Measurements from ENCODE around the gene KRTAP19-6. TPM values are rescaled to one million over a fixed set of nuclear protein-coding genes. Genes with fewer than 3 reads are reported as not detected.

The KRTAP19-6 gene
- total and polyA plus RNA-seq, 9 donors, result not detected

DNA sequence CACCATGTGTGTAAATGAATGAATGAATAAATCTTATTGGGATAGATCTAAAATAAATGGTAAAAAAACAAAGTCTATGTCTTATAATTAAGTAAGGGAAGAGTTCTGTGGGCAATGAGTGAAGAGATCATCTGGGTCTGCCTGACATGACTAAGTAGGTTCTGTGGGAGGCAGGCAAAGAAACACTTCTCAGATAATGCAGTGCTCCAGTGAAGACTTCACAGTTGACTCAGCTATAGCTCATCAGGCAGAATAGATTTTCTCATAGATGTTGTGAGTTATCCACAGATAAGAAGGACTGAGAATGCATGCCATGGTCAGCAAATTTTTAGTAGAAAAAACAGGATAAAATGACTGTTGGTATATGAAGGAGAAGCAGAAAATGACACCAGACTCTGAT is 36.1 kb upstream of the KRTAP19-6 start:
- Histone ChIP-seq H3K4me1 (ENCODE audit: insufficient read depth) (no peaks in the 10 kb centered on the region), H3K27ac (no peak overlapping the region), H3K27me3 (no peaks in the 10 kb centered on the region), H3K9me3 (no peaks in the 10 kb centered on the region), H3K36me3 (no peaks in the 10 kb centered on the region), H3K4me3 (no peak overlapping the region)
- intact Hi-C loops (cut with DNase I), result no loop called here
- no peak for DNase-seq
- TF ChIP-seq EP300 (IDR thresholded peaks at IDR 0.05), result no peak
- TF ChIP-seq, protein P1, sequence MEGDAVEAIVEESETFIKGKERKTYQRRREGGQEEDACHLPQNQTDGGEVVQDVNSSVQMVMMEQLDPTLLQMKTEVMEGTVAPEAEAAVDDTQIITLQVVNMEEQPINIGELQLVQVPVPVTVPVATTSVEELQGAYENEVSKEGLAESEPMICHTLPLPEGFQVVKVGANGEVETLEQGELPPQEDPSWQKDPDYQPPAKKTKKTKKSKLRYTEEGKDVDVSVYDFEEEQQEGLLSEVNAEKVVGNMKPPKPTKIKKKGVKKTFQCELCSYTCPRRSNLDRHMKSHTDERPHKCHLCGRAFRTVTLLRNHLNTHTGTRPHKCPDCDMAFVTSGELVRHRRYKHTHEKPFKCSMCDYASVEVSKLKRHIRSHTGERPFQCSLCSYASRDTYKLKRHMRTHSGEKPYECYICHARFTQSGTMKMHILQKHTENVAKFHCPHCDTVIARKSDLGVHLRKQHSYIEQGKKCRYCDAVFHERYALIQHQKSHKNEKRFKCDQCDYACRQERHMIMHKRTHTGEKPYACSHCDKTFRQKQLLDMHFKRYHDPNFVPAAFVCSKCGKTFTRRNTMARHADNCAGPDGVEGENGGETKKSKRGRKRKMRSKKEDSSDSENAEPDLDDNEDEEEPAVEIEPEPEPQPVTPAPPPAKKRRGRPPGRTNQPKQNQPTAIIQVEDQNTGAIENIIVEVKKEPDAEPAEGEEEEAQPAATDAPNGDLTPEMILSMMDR (IDR thresholded peaks at IDR 0.05), result no peak
- TF ChIP-seq POLR2A (IDR thresholded peaks at IDR 0.05), result no peak

DNA sequence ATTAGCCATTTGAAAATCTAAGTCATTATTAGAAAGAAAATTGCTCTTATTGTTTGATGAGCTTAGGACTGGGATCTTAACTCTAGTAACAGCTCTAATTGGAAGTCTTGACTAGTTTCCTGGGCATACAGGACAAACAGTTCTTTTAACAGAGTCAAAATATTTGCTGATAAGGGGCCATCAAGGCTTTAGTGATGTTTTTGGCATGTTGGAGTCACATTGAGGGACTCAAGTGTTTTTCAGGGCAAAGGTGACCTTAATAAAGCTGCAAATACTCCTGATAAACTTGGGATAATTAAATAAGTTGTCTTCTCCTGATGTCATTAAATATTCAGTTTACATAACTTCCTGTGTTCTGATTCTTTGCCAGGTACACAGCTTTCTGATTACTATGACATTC is 26.0 kb upstream of the KRTAP19-6 start:
- intact Hi-C loops (cut with DNase I), result no loop called here

DNA sequence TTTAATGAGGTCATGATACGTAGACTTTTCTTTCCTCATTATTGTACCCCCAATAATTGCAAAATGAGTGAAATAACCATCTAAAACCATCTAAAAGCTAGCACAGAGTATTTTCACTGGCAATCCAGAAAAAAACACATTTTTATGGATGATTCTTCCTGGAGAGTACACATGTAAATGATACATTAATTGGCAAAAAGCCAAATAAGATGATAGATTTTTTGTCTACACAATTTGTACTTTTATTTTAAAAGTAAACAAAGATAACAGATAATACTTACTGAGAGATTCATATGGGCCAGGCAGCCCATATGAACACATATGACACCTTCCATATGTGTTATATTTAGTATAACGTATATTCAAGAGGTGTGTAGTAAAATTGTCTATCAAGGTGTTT is 22.0 kb upstream of the KRTAP19-6 start:
- Histone ChIP-seq H3K27ac (no peak overlapping the region), H3K36me3 (no peaks in the 10 kb centered on the region), H3K4me1 (ENCODE audit: insufficient read depth) (no peaks in the 10 kb centered on the region), H3K4me3 (no peak overlapping the region), H3K9me3 (no peaks in the 10 kb centered on the region), H3K27me3 (no peaks in the 10 kb centered on the region)
- no peak for DNase-seq
- intact Hi-C loops (cut with DNase I), result no loop called here
- TF ChIP-seq POLR2A (IDR thresholded peaks at IDR 0.05) (no peak), EP300 (IDR thresholded peaks at IDR 0.05) (no peak)
- TF ChIP-seq, protein P1 (IDR thresholded peaks at IDR 0.05), result no peak
- WGBS, 3 donors, result 80 to 84% (median 81%) methylated on average over 2 of the region's 2 CpGs

More for the DNA sequence above, 26.0 kb upstream of the KRTAP19-6 start:
- DNase-seq, result no peak
- no peaks in the 10 kb centered on the region for H3K9me3 ChIP-seq
- no peaks in the 10 kb centered on the region for H3K4me1 ChIP-seq (ENCODE audit: insufficient read depth)
- no peaks in the 10 kb centered on the region for H3K36me3 ChIP-seq
- H3K27ac ChIP-seq, result no peak overlapping the region
- TF ChIP-seq POLR2A (IDR thresholded peaks at IDR 0.05), result no peak
- TF ChIP-seq EP300 (IDR thresholded peaks at IDR 0.05), result no peak
- TF ChIP-seq, protein P1 (IDR thresholded peaks at IDR 0.05), result no peak
- no peak overlapping the region for H3K4me3 ChIP-seq
- no peaks in the 10 kb centered on the region for H3K27me3 ChIP-seq

DNA sequence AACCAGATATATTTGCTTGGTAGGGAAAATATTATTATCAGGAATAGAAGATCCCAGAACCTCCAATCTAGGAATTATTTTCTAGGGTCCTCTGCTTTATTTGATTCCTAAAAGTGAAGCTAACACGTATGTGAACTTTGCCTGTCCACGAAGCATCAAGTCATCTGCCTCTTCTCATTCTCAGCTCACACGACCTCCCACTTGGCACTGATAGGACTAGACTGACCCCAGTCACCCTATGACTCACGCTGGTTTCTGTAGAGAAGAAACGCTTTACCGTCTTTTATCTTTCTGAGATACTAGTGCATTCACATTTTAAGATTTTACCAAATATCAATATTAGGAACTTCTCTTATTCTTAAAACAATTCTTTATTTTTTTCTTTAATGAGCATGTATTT is 21.4 kb upstream of the KRTAP19-6 start:
- 52 to 78% (median 60%) methylated on average over 6 of the region's 6 CpGs for WGBS, 3 donors
- Histone ChIP-seq H3K4me3 (no peak overlapping the region), H3K36me3 (no peaks in the 10 kb centered on the region), H3K4me1 (ENCODE audit: insufficient read depth) (no peaks in the 10 kb centered on the region), H3K9me3 (no peaks in the 10 kb centered on the region), H3K27ac (no peak overlapping the region), H3K27me3 (no peaks in the 10 kb centered on the region)
- TF ChIP-seq, protein P1 (IDR thresholded peaks at IDR 0.05), result no peak
- no peak for TF ChIP-seq EP300 (IDR thresholded peaks at IDR 0.05)
- no peak for TF ChIP-seq POLR2A (IDR thresholded peaks at IDR 0.05)
- DNase-seq, result no peak
- intact Hi-C loops (cut with DNase I), result no loop called here

DNA sequence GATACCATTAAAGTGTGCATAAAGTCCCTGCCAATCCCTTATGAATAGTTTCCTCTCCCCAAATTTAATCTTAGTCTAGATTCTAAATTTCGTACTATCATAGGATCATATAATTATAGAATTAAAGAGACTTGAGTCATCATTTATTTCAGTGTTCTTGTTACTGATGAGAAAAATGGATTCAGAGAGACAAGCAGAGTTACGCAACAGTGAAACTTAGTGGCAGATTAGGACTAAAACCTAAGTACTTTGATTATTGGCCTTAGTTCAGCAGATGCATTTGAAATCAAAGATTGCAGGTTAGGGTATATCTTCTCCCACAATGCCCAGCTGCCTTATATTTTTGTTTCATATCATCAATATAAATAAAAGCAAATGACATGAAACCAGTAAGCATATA is 20.3 kb upstream of the KRTAP19-6 start:
- 73 to 80% (median 79%) methylated on average over 2 of the region's 2 CpGs for WGBS, 3 donors
- Histone ChIP-seq H3K27me3 (no peaks in the 10 kb centered on the region), H3K4me3 (no peak overlapping the region), H3K4me1 (ENCODE audit: insufficient read depth) (no peaks in the 10 kb centered on the region), H3K27ac (no peak overlapping the region), H3K9me3 (no peaks in the 10 kb centered on the region), H3K36me3 (no peaks in the 10 kb centered on the region)
- intact Hi-C loops (cut with DNase I), result no loop called here
- TF ChIP-seq EP300 (IDR thresholded peaks at IDR 0.05) (no peak), POLR2A (IDR thresholded peaks at IDR 0.05) (no peak)
- TF ChIP-seq, protein P1 (IDR thresholded peaks at IDR 0.05), result no peak
- DNase-seq, result no peak
